Measurements from ENCODE around the gene TEX14.

DNA sequence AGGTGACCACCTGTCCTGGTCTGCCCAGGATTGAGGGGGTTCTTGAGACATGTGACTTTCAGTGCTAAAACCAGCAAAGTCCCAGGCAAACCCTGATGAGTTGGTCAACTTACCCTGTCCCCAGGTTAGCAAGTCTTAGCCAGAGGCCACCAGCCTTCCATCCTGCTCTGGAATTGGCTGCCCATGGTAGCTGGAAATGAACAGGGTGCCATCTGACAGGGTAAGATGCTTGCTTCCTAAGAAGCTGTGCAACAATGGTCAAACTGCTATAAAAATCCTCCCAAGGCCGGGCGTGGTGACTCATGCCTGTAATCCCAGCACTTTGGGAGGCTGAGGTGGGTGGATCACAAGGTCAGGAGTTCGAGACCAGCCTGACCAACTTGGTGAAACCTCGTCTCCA lies 154.6 kb downstream of the TEX14 start:
- TF ChIP-seq SIN3A (IDR thresholded peaks at IDR 0.05; ENCODE audit: low read depth) = no peak
- TF ChIP-seq FOSL1 (IDR thresholded peaks at IDR 0.05; ENCODE audit: low read depth) = no peak
- no peak for TF ChIP-seq CTCF (IDR thresholded peaks at IDR 0.05 in 2 of 3, conservative IDR thresholded peaks at IDR 0.05 in 1 of 3; ENCODE audit: borderline replicate concordance in 1 of 3, insufficient read depth in 1 of 3, low read depth in 2 of 3, low read length in 2 of 3)
- no peak for TF ChIP-seq EGR1 (IDR thresholded peaks at IDR 0.05; ENCODE audit: low read depth)
- TF ChIP-seq SP1 (IDR thresholded peaks at IDR 0.05; ENCODE audit: low read depth) = no peak
- TF ChIP-seq YY1 (IDR thresholded peaks at IDR 0.05; ENCODE audit: extremely low read depth, insufficient replicate concordance, low read depth, low read length) = no peak
- TF ChIP-seq EZH2phosphoT487 (IDR thresholded peaks at IDR 0.05; ENCODE audit: borderline replicate concordance) = no peak
- TF ChIP-seq SRF (IDR thresholded peaks at IDR 0.05; ENCODE audit: low read depth) = no peak
